Urinary bladder (tissue), 4 donors: Measurements from ENCODE around the gene NINL. TPM values are rescaled to one million over a fixed set of nuclear protein-coding genes. Genes with fewer than 3 reads are reported as not detected.

Experiments
- DNase-seq: peaks from one replicate; pipeline ENCODE4 v3.0.0-alpha.2; 2015; ENCODE audit errors: extremely low spot score
- H3K27ac ChIP-seq: one replicate; pipeline ENCODE4 v1.5.1; 2013; ENCODE audit warnings: low read depth, mild to moderate bottlenecking, moderate library complexity
- H3K36me3 ChIP-seq: one replicate; pipeline ENCODE4 v1.6.1; 2013; ENCODE audit warnings: mild to moderate bottlenecking, moderate library complexity; ENCODE audit not compliant: insufficient read depth
- H3K4me1 ChIP-seq: one replicate; pipeline ENCODE4 v1.6.1; 2013; ENCODE audit warnings: mild to moderate bottlenecking, moderate library complexity; ENCODE audit not compliant: insufficient read depth
- H3K4me3 ChIP-seq: one replicate; pipeline ENCODE4 v1.5.1; 2013; ENCODE audit warnings: low read depth, low read length
- WGBS: extraction: QIAGEN DNeasy Blood & Tissue Kit; methylation state at CpG from one replicate; pipeline ENCODE4 v1.1.7; 2013; 5-methylcytosine and 5-hydroxymethylcytosine counted together
- polyA plus RNA-seq: library from polyadenylated mRNA; stranded (reverse); fragments of 200-250 nt; gene quantifications from one replicate; pipeline ENCODE4 v1.2.3, GENCODE V29; 2013
- small RNA-seq: library from RNA; depleted of rRNA; stranded (forward); fragments of <200 nt; gene quantifications from one replicate; pipeline ENCODE3, GENCODE V24; 2014
- total RNA-seq: library from RNA; depleted of rRNA; stranded (reverse); fragments of >200 nt; gene quantifications from one replicate; pipeline ENCODE4 v1.2.3, GENCODE V29; 2014
- donor health status: healthy with polysubstance abuse.
- donor health status: healthy.

Gene NINL
- total and polyA plus RNA-seq, 2 donors = 6.2 to 11.3 TPM

GRCh38 chr20:25407311-25408169 lies 177.8 kb downstream of the NINL start, which contains the start of gene GINS1:
TSS of gene GINS1 (plus strand) at chr20:25407673. CDS start at chr20:25407821, 148 bp downstream.
- H3K27ac ChIP-seq = no peak within 1 kb of the TSS
- H3K36me3 ChIP-seq = no peaks in the 10 kb centered on the region
- peak within 1 kb of the TSS; percentile 56 for H3K4me3 ChIP-seq
- peaks cover 2% of the 10 kb centered on the region for H3K4me1 ChIP-seq
- DNase-seq = peak; percentile 76
- WGBS = 1% methylated on average over 56 of the region's 56 CpGs

Small RNA genes lying within 50 kb of the gene (small RNA-seq; reads per million reads assigned to genes)
- gene RNU6ATAC17P = not detected

Other genes with a start within 250 kb of the NINL start
- 30.9 TPM for gene ABHD12, start 194.7 kb downstream of the NINL start, total RNA-seq
- 34.3 TPM for gene ABHD12, start 194.7 kb downstream of the NINL start, polyA plus RNA-seq
- gene GINS1, start 177.9 kb downstream of the NINL start, total RNA-seq = 10.2 TPM
- 0.80 TPM for gene GINS1, start 177.9 kb downstream of the NINL start, polyA plus RNA-seq
- 8.9 TPM for gene NANP, start 38.5 kb upstream of the NINL start, total RNA-seq
- gene NANP, start 38.5 kb upstream of the NINL start, polyA plus RNA-seq = 2.5 TPM
- gene ZNF337, start 111.3 kb upstream of the NINL start, total RNA-seq = 23.3 TPM
- 14.6 TPM for gene ZNF337, start 111.3 kb upstream of the NINL start, polyA plus RNA-seq